Stimulated activated CD4-positive, alpha-beta T cell treated with anti-CD3 and anti-CD28 coated beads, Interleukin-4, amount 100 ng/mL, for 4 hours (primary cell): ENCODE results near the gene TF.
A peak's percentile ranks its signal among the peaks of the same experiment; 100 is the strongest.
"Not testable (repeated sequence)": the region's sequence is repeated elsewhere in the genome, so short reads cannot be mapped to it uniquely, and the experiment has no call there.

ENCODE experiments used
- DNase-seq, 2 experiments: peaks; one replicate each; pipeline ENCODE4 v3.0.0-alpha.2; 2020

The TF gene

DNA sequence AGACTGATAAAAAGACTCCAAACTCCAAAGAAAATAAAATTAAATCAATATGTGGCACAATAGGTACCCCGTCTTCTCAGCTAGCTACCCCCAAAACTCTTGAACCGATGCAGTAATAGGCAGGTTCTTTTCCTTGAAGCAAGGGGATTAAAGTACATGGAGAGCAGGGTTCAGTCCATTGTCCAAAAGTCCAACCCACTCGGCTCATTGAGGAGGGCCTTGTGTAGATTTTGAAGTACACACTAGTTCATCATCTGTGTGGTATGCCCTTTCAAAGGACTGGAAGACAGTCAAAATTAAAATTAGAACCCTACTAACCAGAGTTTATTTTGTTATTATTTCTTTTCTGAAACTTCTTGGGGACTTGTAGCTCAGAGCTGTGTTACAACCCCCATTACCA lies 23.3 kb downstream of the TF start:
- DNase-seq: no peak

DNA sequence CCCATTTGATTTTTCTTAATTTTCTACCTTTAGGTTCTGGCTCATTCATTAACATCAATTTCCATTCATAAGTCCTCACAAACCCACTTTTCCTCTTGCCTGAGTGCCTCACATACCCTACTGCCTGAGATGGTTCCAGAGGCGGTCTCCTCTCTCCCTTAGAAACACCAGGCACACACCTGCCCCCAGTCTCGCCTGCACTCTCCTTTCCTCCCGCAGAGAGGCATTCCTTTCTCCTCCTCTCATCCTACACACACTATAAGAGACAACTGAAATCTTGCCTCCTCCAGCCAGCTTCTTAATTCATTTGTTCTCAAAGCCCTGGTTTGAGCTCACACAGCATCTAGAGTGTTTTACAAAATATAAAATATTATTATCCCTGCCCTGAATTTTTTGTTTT lies 27.5 kb downstream of the TF start:
- no peak for DNase-seq

DNA sequence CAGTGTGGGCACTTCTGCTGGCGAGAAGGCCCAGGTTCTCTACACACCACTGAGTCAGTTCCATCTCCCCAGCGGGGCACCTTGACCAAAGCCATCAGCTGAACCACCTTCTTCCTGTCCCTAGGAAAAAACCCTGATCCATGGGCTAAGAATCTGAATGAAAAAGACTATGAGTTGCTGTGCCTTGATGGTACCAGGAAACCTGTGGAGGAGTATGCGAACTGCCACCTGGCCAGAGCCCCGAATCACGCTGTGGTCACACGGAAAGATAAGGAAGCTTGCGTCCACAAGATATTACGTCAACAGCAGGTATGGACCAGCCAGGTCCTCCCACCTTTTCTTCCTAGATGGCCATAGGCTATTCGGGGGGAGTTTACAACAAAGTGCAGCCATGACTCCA lies 29.1 kb downstream of the TF start:
- DNase-seq: no peak

DNA sequence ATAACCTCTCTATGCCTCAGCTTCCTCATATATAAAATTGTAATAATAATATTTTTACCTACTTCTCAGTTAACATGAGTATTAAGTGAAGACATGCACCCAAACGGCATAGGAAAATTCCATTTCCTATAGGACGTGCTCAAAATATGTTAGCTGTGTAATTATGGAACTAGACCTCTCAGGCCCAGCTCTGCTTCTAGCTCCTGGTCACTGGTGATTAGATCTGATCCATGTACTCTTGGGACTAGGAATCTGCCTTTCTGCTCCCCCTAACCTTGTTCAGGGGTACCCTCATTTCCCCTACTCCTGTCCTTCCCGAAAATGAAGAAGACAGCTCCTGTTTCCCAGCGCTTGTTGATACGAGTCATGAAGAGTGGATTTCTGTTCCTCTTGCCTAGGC lies 29.6 kb downstream of the TF start:
- DNase-seq: no peak

DNA sequence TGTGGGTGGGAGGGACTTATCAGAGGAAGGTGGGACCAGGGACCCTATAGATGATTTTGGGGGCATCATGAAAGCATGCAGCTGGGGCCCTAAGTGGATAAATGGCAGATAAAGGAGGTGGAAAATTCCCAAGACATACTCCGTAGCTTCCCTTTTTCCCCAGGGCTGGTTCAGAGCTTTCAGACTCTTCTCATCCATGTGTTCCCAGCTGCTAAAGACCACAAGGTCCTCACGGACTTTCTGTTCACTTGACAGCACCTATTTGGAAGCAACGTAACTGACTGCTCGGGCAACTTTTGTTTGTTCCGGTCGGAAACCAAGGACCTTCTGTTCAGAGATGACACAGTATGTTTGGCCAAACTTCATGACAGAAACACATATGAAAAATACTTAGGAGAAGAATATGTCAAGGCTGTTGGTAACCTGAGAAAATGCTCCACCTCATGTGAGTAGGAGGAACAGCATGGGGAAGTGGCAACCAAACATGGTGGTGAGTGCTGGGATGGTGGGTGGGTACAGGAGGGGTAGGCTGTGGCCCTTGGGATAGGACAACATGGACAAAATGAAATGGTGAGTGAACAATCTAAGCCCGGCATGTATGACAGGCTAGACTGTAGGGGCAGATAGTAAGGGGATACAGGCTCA lies 30.7 kb downstream of the TF start:
- no peak for DNase-seq

DNA sequence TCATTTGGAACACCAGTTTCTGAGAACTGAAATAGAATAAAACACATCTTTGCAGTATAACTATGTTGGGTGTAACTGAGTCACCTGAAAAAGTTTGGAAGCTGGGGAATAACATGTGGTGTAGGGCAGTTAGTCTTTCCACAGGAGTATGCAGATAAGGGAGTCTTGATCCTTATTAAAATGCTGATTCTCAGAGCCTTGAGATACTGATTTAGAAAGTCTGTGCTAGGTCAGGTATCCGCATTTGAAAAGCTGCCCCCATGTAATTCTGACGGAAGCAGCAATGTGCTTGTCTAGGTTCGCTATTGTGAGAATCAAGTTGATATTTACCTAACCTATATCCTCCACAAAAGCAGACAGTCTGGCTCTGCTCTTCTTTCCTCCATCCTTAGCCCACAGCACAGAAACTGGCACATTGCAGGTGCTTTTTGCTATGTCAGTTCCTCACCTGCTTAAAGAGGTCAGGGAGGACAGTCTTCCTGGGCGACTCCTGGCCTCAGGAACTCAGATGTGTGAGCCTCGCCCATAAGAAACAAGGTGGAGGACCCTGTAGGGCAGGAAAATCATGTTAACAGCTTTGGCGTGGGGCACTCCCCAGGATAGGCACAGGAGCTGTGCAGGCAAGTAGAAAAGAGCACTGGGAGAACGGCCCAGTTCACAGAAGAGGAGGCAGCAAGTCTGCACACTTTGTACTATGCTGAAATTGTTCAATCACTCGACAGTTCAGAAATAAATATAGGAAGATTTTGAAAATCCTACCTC lies 31.8 kb downstream of the TF start:
- no peak for DNase-seq

DNA sequence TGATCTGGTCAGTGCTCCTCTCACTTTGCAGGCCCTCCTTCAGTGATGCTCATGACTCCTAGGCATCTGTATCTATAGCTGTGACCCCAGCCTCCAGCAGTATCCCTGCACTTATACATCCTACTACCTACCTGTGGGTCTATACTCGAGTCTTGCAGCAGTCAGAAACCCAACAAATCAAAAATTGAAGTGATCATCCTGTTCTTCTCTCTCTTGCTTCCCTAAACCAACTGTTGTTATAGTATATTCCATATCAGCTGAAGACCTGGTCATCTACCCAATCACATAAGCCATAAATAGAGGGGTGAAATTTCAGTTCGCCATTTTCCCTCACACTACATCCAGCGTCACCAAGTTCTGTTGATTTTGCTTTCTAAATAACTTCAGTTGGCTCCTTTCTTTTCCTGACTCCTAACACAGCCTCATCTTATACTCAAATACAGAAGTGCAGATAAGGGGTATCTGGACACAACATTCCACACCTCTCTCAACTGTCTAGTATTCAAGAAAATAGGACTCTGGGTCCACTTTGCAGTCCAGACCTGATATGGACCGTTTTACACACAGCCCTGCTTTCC lies 33.5 kb downstream of the TF start:
- no peak for DNase-seq

DNA sequence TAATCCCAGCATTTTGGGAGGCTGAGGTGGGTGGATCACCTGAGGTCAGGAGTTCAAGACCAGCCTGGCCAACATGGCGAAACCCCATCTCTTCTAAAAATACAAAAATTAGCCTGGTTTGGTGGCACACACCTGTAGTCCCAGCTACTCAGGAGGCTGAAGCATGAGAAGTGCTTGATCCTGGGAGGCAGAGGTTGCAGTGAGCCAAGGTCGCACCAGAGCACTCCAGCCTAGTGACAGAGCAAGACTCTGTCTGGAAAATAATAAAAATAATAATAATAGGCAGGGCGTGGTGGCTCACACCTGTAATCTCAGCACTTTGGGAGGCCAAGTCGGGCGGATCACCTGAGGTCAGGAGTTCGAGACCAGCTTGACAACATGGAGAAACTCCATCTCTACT lies 34.6 kb downstream of the TF start:
- DNase-seq: not testable (repeated sequence)

DNA sequence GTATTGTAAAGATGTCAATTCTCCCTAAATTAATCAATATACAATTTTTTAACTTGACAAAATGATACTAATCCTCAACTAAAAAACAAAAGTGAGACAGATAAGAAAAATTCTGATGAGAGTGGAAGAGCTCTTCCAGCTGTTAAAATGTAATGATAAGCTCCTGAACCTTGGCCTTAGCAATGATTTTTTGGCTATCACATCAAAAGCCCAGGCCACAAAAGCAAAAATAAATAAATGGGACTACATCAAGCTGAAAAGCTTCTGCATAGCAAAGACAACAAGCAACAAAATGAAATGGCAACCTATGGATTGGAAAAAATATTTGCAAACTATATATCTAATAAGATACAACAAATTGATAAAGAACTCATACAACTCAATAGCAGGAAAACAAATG lies 35.4 kb downstream of the TF start:
- DNase-seq: no peak

DNA sequence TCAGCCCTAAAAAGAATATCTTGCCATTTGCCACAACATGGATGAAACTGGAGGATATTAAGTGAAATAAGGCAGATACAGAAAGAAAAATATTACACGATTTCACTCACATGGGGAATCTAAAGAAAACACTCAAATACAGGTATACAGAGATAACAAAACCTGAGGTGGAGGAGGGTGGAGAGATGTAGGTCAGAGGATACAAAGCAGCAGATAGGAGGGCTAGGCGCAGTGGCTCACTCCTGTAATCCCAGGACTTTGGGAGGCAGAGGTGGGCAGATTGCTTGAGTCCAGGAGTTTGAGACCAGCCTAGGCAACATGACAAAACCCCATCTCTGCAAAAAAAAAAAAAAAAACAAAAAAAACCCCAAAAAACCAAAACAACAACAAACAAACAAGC lies 36.3 kb downstream of the TF start:
- DNase-seq: no peak

DNA sequence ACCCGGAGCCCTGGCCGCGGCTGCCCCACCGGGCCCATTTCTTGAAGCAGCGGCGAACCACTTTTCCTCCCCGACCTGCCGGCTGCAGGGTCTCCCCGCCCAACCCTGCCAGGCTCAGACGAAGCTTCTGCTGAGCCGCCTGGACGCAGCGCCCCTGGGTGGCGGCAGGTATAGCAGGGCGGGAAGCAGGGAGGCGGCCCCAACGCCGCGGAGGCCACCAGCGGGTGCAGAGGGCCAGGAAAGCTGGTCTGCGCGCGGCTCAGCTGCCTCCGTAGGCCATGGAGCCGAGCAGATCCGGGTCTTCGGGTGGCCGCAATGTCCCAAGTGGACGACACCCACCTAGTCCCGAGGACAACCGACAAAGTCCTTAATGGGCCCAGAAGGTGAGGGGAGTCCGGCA lies 37.6 kb downstream of the TF start:
- no peak for DNase-seq

DNA sequence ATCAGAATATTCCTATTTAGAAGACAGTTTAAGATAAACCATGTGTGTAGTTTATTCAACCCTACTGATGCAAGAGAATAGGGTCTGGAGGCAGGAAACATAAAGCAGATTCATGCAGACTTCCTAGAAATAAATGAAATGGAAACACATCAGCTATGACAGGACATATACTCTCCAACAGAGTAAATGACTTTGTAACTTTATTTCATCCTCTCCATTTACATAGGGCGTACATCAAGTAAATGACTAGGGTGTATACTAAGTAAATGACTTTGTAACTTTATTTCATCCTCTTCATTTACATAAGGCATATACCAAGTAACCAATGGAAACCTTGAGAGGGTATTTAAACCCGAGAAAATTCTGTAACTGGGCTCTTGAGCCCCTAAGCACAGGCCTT lies 41.8 kb downstream of the TF start:
- no peak for DNase-seq

DNA sequence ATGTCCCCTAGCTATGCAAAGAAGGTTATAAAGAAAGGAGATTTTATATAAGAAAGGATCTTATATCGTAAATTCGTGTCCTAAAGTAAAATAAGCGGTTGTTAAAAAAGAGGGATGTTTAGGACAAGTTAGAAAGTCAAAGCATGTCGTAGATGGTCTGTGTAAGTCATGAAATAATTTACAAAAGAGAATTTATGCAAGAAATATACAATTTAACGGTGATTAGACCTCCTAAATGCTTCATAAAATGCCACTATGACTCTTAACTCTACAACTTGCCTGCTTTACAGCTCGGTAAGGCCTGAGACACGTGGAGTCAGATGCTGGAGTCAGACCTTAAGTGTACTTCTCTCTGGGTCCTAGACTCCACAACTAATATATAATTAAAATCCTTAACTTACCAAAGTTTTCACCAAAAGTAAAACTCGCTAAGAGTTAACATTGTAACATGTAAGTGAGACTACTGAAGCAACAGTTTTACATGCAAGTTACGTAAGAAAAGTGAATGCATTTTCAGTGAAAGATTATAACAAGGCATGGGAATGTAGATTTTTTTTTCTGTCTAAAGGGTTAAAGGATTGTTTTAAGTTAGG lies 46.1 kb downstream of the TF start:
- no peak for DNase-seq

DNA sequence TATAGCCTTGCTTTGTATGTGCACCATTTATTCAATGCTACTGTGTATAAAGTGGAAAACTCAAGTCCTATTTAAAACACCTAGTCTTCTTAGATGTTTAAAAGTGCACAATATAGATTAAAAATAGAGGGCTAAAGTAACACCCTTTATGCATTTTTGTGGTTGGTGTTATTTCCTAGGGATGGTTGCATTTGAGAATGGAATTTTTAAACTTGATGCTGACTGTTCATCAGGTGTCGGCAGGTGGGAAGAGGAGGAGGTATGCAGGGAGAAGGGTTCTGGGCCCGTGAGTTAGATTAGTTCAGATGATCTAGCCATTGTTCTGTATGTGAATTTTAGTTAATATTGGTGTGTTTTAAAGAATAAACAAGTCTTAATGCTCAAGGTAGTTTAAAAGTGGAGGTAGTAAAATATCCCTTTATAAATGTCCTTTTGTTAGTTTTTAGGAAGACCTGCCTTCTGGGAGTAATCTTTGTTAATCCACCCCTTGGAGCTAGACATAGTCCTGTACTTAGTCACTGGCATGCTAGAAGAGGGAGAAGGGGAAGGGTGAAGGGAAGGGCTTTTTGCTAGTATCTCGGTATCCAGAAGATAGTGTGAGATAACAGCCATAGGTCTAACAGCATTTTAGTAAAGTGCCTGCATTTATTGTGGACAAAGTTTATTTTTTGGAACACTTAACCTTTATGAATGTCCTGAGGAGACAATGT lies 51.4 kb downstream of the TF start:
- DNase-seq: no peak

DNA sequence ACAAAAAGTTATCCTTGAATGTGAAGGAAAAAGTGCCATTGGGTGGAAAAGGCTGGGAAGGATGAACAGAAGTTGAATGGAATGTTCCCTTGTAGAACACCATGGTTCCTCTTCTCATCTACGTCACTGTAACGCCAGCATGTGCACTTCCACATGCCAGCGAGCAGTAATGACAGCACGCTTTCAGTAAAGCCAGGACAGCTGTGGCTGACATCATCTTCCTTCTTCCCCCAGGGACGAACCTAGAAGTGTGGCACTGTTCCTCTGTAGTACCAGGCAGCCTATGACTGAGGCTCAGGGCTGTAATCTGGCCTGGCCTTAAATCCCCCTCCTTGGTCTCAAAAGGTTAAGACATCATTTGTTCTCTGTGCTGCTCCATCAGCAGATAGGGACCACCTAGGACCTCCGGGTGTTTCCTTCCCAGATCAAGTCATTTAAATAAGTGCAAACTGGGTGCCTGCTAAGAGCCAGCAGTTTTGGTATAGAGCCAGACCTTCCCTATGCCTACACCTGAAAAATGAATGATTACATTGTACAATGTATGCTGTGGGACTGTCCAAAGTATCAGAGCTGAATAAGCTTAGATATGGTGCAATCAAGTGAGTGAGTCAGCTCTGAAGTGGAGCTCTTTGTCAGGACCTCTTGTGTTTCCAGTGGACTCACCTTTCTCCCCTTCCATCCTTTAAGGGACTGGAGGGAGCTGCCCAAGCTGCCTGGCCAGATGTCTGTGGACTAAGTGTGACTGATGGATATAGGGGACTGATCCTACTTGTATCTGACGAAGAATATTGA lies 53.8 kb downstream of the TF start:
- DNase-seq: no peak

DNA sequence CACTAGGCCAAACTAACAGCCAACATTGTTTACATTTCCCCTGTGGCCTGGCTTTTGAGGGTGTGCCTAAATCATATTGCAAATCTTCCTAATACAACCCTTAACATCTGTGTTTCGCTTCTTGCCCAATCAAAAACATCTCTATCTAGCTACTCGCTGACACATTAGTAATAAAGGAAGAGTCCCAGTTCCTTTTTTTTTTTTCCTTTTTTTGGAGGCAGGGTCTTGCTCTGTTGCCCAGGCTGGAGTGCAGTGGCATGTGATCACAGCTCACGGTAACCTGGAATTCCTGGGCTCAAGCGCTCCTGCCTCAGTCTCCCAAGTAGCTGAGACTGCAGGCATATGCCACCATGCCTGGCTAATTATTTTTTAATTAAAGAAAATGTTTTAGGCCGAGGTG lies 57.3 kb downstream of the TF start:
- no peak for DNase-seq

DNA sequence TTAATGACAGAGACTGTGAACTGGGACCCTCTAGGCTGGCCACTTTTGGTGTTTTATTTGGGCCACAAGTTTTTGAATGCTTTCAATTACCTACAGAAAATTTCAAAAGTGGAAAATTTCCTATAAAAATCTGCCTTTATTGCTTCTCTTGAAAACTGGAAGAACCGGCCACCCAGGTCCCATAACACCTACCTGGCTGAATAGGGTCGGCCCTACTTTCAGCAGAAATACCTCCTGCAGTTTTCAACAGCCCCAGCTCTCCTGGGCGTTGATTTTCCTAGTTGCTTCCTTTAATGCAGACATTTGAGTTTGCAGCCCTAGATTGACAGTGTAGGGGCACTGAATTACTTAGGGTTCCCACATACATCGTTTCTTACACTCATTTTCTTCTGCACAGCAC lies 58.7 kb downstream of the TF start:
- no peak for DNase-seq

DNA sequence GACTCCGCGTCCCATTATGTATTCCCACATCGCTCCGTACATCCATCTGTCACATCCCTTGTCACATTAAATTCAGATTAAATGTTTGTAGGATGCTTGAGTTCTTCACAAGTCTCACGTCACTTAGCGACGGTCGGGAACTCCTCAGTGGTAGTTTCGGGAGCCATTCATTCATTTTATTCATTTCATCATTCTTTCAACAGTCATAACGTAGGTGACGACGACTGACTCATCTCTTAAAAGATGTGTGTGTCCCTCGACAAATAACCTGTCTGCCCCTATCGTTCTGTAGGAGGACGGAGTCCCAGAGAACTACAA lies 59.1 kb downstream of the TF start:
- no peak for DNase-seq

DNA sequence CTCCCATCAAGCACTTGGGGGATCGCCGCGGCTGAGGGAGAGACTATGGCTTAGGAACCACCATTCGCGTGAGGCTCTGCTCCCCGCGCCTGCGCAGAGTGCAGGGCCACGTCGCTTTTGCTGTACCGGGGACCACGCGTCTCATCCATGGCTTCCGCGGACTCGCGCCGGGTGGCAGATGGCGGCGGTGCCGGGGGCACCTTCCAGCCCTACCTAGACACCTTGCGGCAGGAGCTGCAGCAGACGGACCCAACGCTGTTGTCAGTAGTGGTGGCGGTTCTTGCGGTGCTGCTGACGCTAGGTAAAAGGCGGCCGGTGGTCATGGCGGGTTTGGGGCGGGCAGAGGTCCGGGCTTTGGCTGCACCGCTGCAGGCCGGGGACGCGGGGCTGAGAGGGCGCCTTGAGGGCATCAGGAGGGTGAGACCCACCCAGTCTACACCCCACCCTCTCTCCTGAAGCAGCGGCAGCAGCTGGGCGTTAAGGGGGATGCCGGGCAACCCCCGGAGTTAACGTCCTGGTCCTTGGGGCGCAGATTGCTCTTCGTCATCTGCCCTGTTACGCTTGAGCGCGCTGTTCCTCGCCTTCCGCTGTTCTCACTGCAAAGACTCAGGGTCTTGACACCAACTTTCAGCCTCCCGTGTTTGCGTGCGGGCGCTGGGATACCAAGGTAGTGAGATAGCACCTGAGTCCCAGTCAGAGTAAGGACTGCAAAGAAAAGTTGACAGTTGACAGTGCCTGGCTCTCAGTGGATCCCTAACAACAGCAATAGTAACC lies 59.7 kb downstream of the TF start, which contains the start of gene SRPRB:
SRPRB (plus strand) TSS at position 114 of the 774 bp plus-strand sequence; CDS start at position 148, 34 bp downstream.
- peak; percentile 93 to 98 for DNase-seq

DNA sequence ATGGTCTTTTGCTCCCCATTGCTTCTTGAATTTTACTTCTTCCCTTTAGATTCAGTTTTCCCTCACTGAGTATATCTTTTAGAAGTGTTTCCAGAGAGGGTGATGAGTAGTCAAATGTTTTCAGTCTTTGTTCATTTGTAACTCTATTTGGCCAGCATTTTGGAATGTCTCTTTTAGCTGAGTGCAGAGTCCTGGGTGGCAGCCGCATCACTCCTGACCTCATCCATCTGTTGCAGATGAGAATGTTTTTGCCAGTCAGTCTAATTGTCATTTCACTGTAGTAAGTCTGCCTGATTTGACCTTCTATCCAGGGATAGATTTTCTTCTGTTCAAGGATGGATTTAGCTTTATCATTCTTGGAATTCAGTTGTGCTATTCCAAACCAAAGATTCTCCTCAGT lies 66.7 kb downstream of the TF start:
- DNase-seq: no peak

DNA sequence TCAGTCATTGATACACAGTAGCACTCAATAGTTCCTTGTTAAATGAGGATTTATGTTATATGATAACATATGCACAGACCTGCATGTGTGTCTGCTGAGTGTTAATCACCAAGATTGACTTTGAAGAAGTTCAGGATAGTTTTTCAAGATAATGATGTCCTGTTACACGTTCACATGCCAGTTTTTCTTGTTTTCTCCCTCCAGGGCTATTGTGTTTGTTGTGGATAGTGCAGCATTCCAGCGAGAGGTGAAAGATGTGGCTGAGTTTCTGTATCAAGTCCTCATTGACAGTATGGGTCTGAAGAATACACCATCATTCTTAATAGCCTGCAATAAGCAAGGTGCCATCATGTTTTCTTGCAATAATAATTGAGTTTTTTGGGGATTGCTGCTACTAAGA lies 69.2 kb downstream of the TF start:
- DNase-seq: no peak

DNA sequence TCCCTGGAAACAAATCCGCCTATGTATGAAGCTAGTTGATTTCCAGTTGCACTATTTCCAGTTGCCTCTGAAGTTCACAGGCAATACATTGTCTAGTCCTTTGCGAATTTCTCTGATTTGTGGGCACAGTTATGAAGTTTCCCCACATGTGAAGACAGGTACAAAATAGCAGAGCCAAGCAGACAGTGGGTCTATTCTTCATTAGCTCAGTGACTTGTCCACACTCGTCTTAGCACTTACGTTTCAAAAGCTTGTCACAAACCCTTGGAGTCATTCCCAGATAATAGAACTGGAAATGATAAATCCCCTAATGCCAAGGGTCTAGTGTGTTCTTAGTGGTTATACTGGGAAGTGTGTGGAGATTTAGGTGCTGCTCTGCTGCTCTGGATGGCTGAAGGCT lies 73.9 kb downstream of the TF start:
- DNase-seq: no peak
